ENCODE data around the gene TPK1. TPM values are rescaled to one million over a fixed set of nuclear protein-coding genes. Genes with fewer than 3 reads are reported as not detected.

Gene TPK1
- total RNA-seq, 1 donor from 2014 or later = 0.77 TPM

- Mint-ChIP-seq H3K4me1 (ENCODE audit: unreplicated experiment) (peaks cover 8% of the 10 kb centered on the region), H3K4me3 (ENCODE audit: unreplicated experiment) (no peak overlapping the region), H3K36me3 (ENCODE audit: low read depth, unreplicated experiment) (no peaks in the 10 kb centered on the region), H3K27me3 (ENCODE audit: unreplicated experiment) (no peaks in the 10 kb centered on the region), H3K9me3 (ENCODE audit: unreplicated experiment) (no peaks in the 10 kb centered on the region), H3K27ac (ENCODE audit: unreplicated experiment) (no peak overlapping the region)
- TF ChIP-seq CTCF (IDR thresholded peaks at IDR 0.05; ENCODE audit: unreplicated experiment) = no peak
- DNase-seq (ENCODE audit: low spot score) = no peak
Observed at GRCh38 chr7:144668503-144668902, 167.3 kb downstream of the TPK1 start.

- H3K9me3 Mint-ChIP-seq (ENCODE audit: unreplicated experiment) = no peaks in the 10 kb centered on the region
- no peak for TF ChIP-seq CTCF (IDR thresholded peaks at IDR 0.05; ENCODE audit: unreplicated experiment)
- no peak overlapping the region for H3K27ac Mint-ChIP-seq (ENCODE audit: unreplicated experiment)
- no peaks in the 10 kb centered on the region for H3K27me3 Mint-ChIP-seq (ENCODE audit: unreplicated experiment)
- no peak overlapping the region for H3K4me3 Mint-ChIP-seq (ENCODE audit: unreplicated experiment)
- no peak for DNase-seq (ENCODE audit: low spot score)
- no peaks in the 10 kb centered on the region for H3K36me3 Mint-ChIP-seq (ENCODE audit: low read depth, unreplicated experiment)
- peaks cover 8% of the 10 kb centered on the region for H3K4me1 Mint-ChIP-seq (ENCODE audit: unreplicated experiment)
Observed at GRCh38 chr7:144665689-144666381, 170.0 kb downstream of the TPK1 start.

- Mint-ChIP-seq H3K4me1 (ENCODE audit: unreplicated experiment) (peaks cover 2% of the 10 kb centered on the region), H3K36me3 (ENCODE audit: low read depth, unreplicated experiment) (no peaks in the 10 kb centered on the region), H3K27ac (ENCODE audit: unreplicated experiment) (no peak overlapping the region), H3K9me3 (ENCODE audit: unreplicated experiment) (no peaks in the 10 kb centered on the region), H3K27me3 (ENCODE audit: unreplicated experiment) (no peaks in the 10 kb centered on the region), H3K4me3 (ENCODE audit: unreplicated experiment) (no peak overlapping the region)
- no peak for DNase-seq (ENCODE audit: low spot score)
- TF ChIP-seq CTCF (IDR thresholded peaks at IDR 0.05; ENCODE audit: unreplicated experiment) = no peak
Observed at GRCh38 chr7:144659211-144659610, 176.6 kb downstream of the TPK1 start.

GRCh38 chr7:144656965-144657517, 178.8 kb downstream of the TPK1 start:
- no peaks in the 10 kb centered on the region for H3K9me3 Mint-ChIP-seq (ENCODE audit: unreplicated experiment)
- H3K4me1 Mint-ChIP-seq (ENCODE audit: unreplicated experiment) = peaks cover 2% of the 10 kb centered on the region
- no peak overlapping the region for H3K27ac Mint-ChIP-seq (ENCODE audit: unreplicated experiment)
- H3K36me3 Mint-ChIP-seq (ENCODE audit: low read depth, unreplicated experiment) = no peaks in the 10 kb centered on the region
- no peak for TF ChIP-seq CTCF (IDR thresholded peaks at IDR 0.05; ENCODE audit: unreplicated experiment)
- H3K4me3 Mint-ChIP-seq (ENCODE audit: unreplicated experiment) = no peak overlapping the region
- H3K27me3 Mint-ChIP-seq (ENCODE audit: unreplicated experiment) = no peaks in the 10 kb centered on the region
- no peak for DNase-seq (ENCODE audit: low spot score)

- TF ChIP-seq CTCF (IDR thresholded peaks at IDR 0.05; ENCODE audit: unreplicated experiment) = no peak
- peaks cover 2% of the 10 kb centered on the region for H3K4me1 Mint-ChIP-seq (ENCODE audit: unreplicated experiment)
- H3K4me3 Mint-ChIP-seq (ENCODE audit: unreplicated experiment) = no peak overlapping the region
- no peak for DNase-seq (ENCODE audit: low spot score)
- H3K27me3 Mint-ChIP-seq (ENCODE audit: unreplicated experiment) = no peaks in the 10 kb centered on the region
- no peaks in the 10 kb centered on the region for H3K9me3 Mint-ChIP-seq (ENCODE audit: unreplicated experiment)
- H3K27ac Mint-ChIP-seq (ENCODE audit: unreplicated experiment) = no peak overlapping the region
- no peaks in the 10 kb centered on the region for H3K36me3 Mint-ChIP-seq (ENCODE audit: low read depth, unreplicated experiment)
Observed at GRCh38 chr7:144653449-144653848, 182.4 kb downstream of the TPK1 start.
